Testis (tissue), 2 donors: ENCODE measurements around the gene IL23A.

Experiments
- CTCF ChIP-seq, 3 experiments: fragments of 450-650 bp in 2 of 3; fragments of 200-600 bp in 1 of 3; sonication (generic) in 1 of 3; IDR thresholded peaks; one replicate each; pipeline ENCODE4 v1.5.1; 2016 to 2019; ENCODE audit warnings: antibody characterized with exemption in 3 of 3, mild to moderate bottlenecking in 2 of 3, moderate library complexity in 1 of 3
- POLR2A ChIP-seq: fragments of 450-650 bp; IDR thresholded peaks from one replicate; pipeline ENCODE4 v1.6.1; 2017; ENCODE audit warnings: antibody characterized with exemption, mild to moderate bottlenecking, moderate library complexity

GRCh38 chr12:56315622-56316473, 22.8 kb upstream of the IL23A start, which contains the start of gene CNPY2:
- TF ChIP-seq CTCF (IDR thresholded peaks at IDR 0.05) (peak in 2 of 3 experiments; percentile 18 to 47), POLR2A (no peak)
